Measurements from ENCODE around the gene MRPS14. TPM values are rescaled to one million over a fixed set of nuclear protein-coding genes. Genes with fewer than 3 reads are reported as not detected.

MRPS14 gene
- total and polyA plus RNA-seq, 9 of the 15 experiments (the other 6 are each of a cell fraction or from before 2014, with no cell fraction given) = 38.1 to 231 (median 54.9) TPM

DNA sequence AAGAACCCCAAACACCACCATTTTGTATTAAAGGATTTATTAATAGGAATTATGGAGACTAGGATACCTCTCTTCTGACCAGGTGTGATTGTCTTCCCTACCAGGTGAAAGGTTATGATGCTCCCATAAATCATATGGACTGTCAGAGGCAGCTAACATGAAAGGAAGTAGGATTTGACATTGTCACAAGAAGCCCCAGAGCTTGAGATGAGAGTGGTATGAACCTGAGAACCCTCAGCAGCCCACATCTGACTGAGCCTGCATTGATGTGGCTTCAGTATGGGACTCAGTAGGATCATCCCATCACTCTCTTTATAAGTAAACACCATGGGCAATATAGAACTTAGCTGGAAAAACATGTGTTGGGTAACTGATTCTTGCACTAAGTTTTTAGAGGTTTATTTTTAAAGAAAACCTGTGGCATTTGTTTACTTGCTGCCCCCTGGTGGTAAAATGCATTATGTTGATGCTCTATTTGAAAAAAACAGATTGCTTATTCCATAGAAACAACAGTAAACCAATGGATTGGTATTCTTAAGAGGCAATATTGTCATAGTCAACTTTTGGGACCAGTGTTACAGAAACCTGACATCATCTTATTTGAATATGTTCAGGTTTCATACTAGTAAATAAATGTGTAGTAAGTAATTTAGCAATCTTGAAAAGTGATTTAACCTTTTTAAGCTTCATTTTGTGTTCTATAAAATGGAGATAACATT is 40.1 kb downstream of the MRPS14 start (continued):
- TF ChIP-seq, protein P1, sequence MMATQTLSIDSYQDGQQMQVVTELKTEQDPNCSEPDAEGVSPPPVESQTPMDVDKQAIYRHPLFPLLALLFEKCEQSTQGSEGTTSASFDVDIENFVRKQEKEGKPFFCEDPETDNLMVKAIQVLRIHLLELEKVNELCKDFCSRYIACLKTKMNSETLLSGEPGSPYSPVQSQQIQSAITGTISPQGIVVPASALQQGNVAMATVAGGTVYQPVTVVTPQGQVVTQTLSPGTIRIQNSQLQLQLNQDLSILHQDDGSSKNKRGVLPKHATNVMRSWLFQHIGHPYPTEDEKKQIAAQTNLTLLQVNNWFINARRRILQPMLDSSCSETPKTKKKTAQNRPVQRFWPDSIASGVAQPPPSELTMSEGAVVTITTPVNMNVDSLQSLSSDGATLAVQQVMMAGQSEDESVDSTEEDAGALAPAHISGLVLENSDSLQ (IDR thresholded peaks at IDR 0.05) = peak; percentile 59
- TF ChIP-seq RNF2 (IDR thresholded peaks at IDR 0.05) (no peak), ELF4 (CRISPR knock-in tag; IDR thresholded peaks at IDR 0.05) (no peak), RBM34 (IDR thresholded peaks at IDR 0.05; ENCODE audit: borderline replicate concordance, insufficient read depth, low read length) (no peak), POLR2A (conservative IDR thresholded peaks at IDR 0.05) (no peak), SPI1 (IDR thresholded peaks at IDR 0.05; ENCODE audit: borderline replicate concordance, low read depth, low read length) (no peak), NR4A1 (CRISPR knock-in tag; IDR thresholded peaks at IDR 0.05) (no peak), NR4A1 (tag; IDR thresholded peaks at IDR 0.05) (no peak), MYNN (IDR thresholded peaks at IDR 0.05) (no peak), MYNN (CRISPR knock-in tag; IDR thresholded peaks at IDR 0.05) (no peak), CC2D1A (IDR thresholded peaks at IDR 0.05) (peak; percentile 52; the same call in 1 of the 2 replicates), HNRNPL (IDR thresholded peaks at IDR 0.05; ENCODE audit: low read depth, low read length) (no peak), ELF2 (CRISPR knock-in tag; IDR thresholded peaks at IDR 0.05) (no peak), HSF4 (CRISPR knock-in tag; IDR thresholded peaks at IDR 0.05; ENCODE audit: borderline replicate concordance) (no peak), ZNF143 (CRISPR knock-in tag; IDR thresholded peaks at IDR 0.05) (no peak), ZC3H4 (CRISPR knock-in tag; IDR thresholded peaks at IDR 0.05; ENCODE audit: borderline replicate concordance) (no peak), ZNF695 (CRISPR knock-in tag; IDR thresholded peaks at IDR 0.05) (no peak)
- TF ChIP-seq, protein P2, sequence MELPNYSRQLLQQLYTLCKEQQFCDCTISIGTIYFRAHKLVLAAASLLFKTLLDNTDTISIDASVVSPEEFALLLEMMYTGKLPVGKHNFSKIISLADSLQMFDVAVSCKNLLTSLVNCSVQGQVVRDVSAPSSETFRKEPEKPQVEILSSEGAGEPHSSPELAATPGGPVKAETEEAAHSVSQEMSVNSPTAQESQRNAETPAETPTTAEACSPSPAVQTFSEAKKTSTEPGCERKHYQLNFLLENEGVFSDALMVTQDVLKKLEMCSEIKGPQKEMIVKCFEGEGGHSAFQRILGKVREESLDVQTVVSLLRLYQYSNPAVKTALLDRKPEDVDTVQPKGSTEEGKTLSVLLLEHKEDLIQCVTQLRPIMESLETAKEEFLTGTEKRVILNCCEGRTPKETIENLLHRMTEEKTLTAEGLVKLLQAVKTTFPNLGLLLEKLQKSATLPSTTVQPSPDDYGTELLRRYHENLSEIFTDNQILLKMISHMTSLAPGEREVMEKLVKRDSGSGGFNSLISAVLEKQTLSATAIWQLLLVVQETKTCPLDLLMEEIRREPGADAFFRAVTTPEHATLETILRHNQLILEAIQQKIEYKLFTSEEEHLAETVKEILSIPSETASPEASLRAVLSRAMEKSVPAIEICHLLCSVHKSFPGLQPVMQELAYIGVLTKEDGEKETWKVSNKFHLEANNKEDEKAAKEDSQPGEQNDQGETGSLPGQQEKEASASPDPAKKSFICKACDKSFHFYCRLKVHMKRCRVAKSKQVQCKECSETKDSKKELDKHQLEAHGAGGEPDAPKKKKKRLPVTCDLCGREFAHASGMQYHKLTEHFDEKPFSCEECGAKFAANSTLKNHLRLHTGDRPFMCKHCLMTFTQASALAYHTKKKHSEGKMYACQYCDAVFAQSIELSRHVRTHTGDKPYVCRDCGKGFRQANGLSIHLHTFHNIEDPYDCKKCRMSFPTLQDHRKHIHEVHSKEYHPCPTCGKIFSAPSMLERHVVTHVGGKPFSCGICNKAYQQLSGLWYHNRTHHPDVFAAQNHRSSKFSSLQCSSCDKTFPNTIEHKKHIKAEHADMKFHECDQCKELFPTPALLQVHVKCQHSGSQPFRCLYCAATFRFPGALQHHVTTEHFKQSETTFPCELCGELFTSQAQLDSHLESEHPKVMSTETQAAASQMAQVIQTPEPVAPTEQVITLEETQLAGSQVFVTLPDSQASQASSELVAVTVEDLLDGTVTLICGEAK (IDR thresholded peaks at IDR 0.05) = no peak
- TF ChIP-seq, protein P2 (CRISPR knock-in tag; IDR thresholded peaks at IDR 0.05) = no peak
- TF ChIP-seq, protein P3, sequence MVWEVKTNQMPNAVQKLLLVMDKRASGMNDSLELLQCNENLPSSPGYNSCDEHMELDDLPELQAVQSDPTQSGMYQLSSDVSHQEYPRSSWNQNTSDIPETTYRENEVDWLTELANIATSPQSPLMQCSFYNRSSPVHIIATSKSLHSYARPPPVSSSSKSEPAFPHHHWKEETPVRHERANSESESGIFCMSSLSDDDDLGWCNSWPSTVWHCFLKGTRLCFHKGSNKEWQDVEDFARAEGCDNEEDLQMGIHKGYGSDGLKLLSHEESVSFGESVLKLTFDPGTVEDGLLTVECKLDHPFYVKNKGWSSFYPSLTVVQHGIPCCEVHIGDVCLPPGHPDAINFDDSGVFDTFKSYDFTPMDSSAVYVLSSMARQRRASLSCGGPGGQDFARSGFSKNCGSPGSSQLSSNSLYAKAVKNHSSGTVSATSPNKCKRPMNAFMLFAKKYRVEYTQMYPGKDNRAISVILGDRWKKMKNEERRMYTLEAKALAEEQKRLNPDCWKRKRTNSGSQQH (CRISPR knock-in tag; IDR thresholded peaks at IDR 0.05) = no peak

Measured in K562 (cell line).